T-helper 2 cell treated with Interferon-gamma antibody and Interleukin-4, amounts not matched to agents 100 ng/mL and 5 ng/mL, for 36 hours (primary cell): Measurements from ENCODE around the gene SLC39A12. TPM values are rescaled to one million over a fixed set of nuclear protein-coding genes. Genes with fewer than 3 reads are reported as not detected.

Experiments used
- intact Hi-C: fragments of 100-400 bp; cut with micrococcal nuclease; formaldehyde crosslinking; loops from one replicate; pipeline ENCODE4 v1.15.1; 2023
- total RNA-seq: library from RNA; stranded (reverse); gene quantifications from 2 replicates; pipeline ENCODE4 v1.2.3, GENCODE V29; 2022

SLC39A12 gene
- total RNA-seq, 1 donor from 2014 or later = not detected

- intact Hi-C loops = no loop called here
Measured at GRCh38 chr10:17961551-17962422, 10.1 kb downstream of the SLC39A12 start.

DNA sequence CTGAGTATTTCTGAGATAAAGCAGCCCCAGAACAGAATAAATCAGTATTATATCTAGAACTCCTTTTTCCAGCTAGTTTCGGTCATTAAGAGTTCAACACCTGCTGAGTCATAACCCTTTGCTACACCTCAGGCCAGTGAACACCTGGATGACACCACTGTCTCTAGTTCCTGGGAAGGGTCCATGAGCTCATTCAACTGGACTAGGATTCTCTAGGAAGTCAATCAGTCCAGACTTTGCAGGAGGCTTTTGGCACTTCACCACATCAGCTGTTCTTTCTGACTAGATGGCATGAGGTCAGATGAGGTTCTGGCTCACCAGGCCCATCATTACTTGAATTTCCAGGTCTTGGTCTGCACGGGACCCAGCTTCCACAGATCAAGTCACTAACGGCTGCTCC lies 11.7 kb downstream of the SLC39A12 start:
- intact Hi-C loops = no loop called here

DNA sequence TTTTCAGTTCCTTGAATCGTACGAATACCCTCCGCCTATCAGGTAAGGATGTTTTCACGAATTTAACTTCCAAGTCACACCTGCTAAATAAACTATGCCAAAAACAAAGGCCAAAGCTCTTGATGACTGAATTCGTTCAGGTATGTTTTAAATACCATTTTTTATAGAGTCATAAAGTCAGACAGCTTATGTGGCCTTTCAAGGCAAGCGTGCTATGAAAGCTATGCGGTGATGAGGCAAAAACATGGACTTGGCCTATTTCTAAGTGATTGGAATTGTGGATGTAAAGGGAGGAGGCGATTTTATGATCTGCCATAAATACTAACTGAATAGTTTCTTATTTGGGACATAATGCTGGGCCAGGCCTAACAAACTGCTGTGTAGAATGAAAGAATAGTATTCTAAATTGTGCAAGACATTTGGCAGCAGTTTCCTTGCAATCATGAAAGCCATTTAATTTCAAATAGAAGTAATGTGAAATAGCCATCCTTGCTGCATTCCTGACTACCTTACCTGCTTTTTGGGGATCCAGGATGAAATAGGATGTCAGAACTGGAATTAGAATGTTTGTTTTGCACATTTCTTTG lies 14.0 kb downstream of the SLC39A12 start:
- intact Hi-C loops = no loop called here

GRCh38 chr10:17974505-17974904 lies 22.8 kb downstream of the SLC39A12 start:
- intact Hi-C loops = no loop called here

DNA sequence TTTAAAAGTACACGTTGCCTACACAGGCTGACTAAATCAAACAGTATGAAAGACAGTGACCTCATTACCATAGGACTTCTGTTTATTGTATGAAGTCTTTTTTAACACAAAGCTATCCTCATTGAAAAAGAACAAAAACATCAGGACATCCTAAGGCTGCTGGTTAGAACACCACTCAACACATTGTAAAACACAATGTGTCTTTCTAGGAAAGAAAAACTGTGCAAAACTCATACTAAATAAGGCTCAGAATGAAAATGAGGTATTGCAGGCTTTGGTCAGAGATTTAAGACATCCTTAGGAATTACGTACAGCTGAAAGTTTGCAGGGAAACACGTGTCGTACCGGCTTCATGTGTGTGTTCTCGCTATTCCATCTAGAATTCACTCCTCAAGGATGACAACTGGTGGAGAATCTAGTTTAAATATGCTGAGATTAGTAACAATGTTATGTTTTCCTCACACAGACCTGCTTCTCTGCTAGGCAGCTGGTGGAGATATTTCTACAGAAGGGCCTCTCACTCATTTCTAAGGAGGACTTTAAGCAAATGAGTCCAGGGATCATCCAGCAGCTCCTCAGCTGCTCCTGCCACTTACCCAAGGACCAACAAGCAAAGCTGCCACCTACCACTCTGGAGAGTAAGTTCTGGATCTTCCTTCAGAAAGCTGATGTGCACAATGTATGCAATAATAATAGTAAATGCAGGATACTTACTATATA lies 29.3 kb downstream of the SLC39A12 start:
- intact Hi-C loops = no loop called here

DNA sequence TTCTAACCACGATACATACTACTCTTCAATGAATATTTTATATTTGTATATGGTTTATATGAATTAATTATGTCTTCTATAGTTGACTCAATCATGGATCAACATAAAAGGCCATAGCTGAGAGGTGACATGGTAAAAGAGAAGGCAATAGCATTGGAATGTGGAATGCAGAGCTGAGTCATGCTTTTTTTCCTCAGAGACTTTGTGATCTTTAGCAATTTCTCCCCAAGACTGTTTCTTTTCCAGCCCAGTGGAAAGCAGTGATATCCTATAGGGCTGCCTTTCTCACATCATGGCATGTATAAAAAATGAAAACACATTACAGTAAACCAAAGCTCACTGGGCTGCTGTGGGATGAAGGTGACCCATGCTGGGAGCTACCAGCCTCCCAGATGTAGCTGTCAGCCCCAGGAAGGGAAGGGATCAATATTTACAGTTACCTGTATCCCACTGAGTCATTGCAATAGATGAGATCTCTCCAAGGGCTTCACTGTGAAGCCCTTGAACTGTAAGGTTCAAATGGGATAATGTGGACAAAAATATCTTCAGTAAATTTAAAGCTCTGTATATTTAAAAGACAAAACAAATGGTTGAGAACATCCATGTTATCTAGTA lies 30.2 kb downstream of the SLC39A12 start:
- intact Hi-C loops = no loop called here

- intact Hi-C loops = no loop called here
Measured at GRCh38 chr10:17984056-17984455, 32.3 kb downstream of the SLC39A12 start.

GRCh38 chr10:17984563-17984962 lies 32.8 kb downstream of the SLC39A12 start:
- intact Hi-C loops = no loop called here

GRCh38 chr10:17989908-17990767 lies 38.4 kb downstream of the SLC39A12 start:
- intact Hi-C loops = no loop called here

GRCh38 chr10:17992266-17992665 lies 40.5 kb downstream of the SLC39A12 start:
- intact Hi-C loops = no loop called here

DNA sequence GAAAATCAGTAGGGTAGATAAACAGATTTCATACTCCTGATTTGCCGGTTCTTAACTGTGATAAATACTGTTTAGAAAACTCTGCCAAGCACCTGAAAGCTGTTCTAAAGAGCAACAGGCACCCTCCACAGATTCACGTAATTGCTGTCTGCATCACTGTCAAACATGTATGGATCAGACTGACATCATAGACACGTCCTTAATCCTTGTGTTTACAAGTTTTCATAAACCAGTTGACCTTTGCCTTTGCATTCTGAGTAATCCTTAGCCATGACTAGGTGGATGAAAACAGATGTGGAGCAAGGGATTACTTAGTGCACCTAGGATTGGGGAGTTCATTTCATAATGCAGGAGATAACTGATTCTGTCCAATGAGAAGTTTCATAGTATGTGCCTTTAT lies 41.6 kb downstream of the SLC39A12 start:
- intact Hi-C loops = no loop called here

DNA sequence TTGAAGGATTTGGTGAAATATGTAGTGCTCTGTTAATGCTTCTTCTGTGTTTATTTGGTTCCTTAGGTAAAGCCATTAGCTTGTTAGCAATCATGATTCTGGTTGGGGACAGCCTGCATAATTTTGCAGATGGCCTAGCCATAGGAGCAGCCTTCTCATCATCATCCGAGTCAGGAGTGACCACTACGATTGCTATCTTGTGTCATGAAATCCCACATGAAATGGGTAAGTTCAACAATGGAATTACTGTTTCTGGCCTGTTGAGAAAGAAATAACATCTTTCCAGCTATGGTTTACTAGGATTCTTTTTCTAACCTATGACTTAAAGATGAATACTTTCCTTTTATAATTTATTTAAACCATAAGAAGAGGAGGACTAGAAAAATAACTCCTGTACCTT lies 48.9 kb downstream of the SLC39A12 start:
- intact Hi-C loops = no loop called here

DNA sequence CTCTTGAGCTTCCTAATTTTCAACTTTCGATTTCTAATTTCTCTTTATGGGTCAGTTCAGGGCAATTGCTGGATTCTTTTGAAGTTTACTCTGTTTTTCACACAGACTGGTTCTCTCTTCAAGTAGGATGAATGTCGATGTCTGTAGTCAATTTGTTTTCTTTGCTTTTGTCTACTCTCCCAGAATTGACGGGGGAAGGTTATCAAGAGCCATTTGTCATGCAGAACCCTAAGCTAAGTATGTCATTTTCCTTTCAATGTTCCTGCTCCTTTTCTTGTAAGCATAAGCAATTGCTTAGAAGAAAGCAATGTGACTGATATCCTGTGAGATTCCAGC lies 53.7 kb downstream of the SLC39A12 start:
- intact Hi-C loops = no loop called here

DNA sequence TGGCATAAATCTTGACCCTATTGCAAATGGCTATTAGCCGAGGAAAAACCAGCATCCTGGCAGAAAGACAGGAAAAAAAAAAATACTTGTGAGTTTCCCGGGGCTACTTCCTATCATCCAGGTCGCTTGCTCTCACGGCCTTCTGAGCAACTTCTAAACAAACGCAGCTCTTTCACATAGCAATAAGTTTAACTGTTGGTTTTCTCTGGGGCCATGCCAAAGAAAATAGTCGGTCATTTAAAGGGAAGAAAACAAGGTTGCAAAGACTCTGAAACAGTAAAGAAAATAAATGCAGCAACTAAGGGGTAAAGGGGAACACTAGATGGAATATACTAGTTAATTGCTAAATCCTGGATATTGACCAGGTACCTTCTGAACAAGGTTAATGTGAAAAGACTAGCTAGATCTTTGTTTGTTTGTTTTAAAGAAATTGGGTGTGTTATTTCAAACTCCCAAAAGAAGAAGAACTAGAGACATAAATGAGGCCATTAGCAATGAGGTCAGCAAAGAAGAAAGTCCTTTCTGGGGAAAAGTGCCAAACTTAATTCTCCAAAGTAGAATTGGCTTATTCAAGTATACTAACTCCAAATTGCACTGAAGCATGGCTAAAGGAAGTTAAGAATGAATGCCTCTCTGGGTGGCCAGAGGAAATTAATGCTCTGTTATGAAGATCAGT lies 54.2 kb downstream of the SLC39A12 start:
- intact Hi-C loops = no loop called here

DNA sequence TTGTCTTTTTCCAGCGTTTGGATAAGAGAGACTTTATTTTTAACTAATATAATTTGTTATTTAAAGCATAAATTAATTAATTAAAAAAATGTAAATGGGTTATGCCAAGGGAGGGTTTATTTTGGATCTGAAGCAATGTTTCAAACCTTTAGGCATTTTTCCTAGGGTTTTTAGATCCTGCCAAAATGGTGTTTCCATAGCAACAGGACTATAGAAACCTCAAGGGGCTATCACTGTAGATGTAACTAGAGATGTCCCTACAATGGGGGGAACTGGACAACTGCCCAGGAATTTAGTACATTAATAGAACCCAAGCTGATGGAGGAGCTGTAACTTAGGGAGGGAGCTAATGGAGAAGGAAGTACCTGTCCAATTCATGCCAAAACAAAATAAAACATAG lies 57.3 kb downstream of the SLC39A12 start:
- intact Hi-C loops = no loop called here

- intact Hi-C loops = no loop called here
Measured at GRCh38 chr10:18010050-18010449, 58.3 kb downstream of the SLC39A12 start.

DNA sequence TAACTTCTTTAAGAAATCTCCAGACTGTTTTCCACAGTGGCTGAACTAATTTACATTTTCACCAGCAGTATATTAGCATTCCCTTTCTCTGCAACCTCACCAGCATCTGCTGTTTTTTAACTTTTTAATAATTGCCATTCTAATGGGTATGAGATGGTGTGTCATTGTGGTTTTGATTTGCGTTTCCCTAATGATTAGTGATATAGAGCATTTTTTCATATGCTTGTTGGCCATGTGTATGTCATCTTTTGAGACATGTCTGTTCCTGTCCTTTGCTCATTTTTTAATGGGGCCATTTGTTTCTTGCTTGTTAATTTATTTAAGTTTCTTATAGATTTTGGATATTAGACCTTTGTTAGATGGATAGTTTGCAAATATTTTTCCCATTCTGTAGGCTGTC lies 68.8 kb downstream of the SLC39A12 start:
- intact Hi-C loops = no loop called here

- intact Hi-C loops = no loop called here
Measured at GRCh38 chr10:18021725-18022480, 70.2 kb downstream of the SLC39A12 start.

GRCh38 chr10:18043148-18044006 lies 91.7 kb downstream of the SLC39A12 start:
- intact Hi-C loops = no loop called here
